ENCODE measurements around the gene CCDC138. TPM values are rescaled to one million over a fixed set of nuclear protein-coding genes. Genes with fewer than 3 reads are reported as not detected.

The CCDC138 gene
- total RNA-seq, 1 donor from 2014 or later = 6.1 TPM

DNA sequence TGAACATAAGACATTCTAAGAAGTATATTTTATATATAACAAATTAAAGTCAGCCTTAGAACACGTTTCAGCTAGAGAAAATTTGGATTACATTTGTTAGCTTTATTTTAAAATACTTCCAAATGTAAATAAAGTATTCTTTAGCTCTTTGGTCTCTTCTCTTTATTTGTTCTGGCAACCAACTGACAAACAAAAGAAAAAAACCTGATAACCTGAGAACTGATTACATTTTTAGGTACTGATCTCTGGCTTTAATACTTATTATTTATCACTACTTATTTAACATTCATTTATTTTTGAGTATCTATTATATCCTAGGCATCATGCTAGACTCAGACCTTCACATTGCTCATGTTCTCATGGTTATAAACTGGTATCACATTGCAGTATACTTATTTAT, 18.5 kb downstream of the CCDC138 start:
- Histone ChIP-seq H3K4me2 (ENCODE audit: low read length) (no peak overlapping the region), H3K9me3 (ENCODE audit: insufficient read depth, low read depth, low read length) (peaks cover 4% of the 10 kb centered on the region), H3K9ac (ENCODE audit: low read length) (no peak overlapping the region), H3K36me3 (ENCODE audit: insufficient read depth, low read length) (peaks cover 11% of the 10 kb centered on the region), H3K27ac (ENCODE audit: low read depth, low read length) (no peak overlapping the region), H2AFZ (ENCODE audit: low read depth, low read length) (no peak overlapping the region), H3K4me1 (ENCODE audit: insufficient read depth, low read length) (no peaks in the 10 kb centered on the region), H3K27me3 (ENCODE audit: insufficient read depth, low read length) (no peaks in the 10 kb centered on the region), H3K79me2 (ENCODE audit: insufficient read depth, low read length) (peaks cover 21% of the 10 kb centered on the region), H4K20me1 (ENCODE audit: insufficient read depth, low read length) (peaks cover 1% of the 10 kb centered on the region), H3K4me3 (ENCODE audit: insufficient read depth, low read depth, low read length) (no peak overlapping the region)
- no peak for TF ChIP-seq EZH2 (IDR thresholded peaks at IDR 0.05; ENCODE audit: insufficient read depth, low read length)
- TF ChIP-seq, protein P1, sequence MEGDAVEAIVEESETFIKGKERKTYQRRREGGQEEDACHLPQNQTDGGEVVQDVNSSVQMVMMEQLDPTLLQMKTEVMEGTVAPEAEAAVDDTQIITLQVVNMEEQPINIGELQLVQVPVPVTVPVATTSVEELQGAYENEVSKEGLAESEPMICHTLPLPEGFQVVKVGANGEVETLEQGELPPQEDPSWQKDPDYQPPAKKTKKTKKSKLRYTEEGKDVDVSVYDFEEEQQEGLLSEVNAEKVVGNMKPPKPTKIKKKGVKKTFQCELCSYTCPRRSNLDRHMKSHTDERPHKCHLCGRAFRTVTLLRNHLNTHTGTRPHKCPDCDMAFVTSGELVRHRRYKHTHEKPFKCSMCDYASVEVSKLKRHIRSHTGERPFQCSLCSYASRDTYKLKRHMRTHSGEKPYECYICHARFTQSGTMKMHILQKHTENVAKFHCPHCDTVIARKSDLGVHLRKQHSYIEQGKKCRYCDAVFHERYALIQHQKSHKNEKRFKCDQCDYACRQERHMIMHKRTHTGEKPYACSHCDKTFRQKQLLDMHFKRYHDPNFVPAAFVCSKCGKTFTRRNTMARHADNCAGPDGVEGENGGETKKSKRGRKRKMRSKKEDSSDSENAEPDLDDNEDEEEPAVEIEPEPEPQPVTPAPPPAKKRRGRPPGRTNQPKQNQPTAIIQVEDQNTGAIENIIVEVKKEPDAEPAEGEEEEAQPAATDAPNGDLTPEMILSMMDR (IDR thresholded peaks at IDR 0.05; ENCODE audit: insufficient read depth, low read depth, low read length) = no peak
- H3K9me3 Mint-ChIP-seq (ENCODE audit: unreplicated experiment) = peaks cover 12% of the 10 kb centered on the region
- no peaks in the 10 kb centered on the region for H3K27me3 Mint-ChIP-seq (ENCODE audit: low read depth, unreplicated experiment)
- DNase-seq (ENCODE audit: low read depth) (no peak), FAIRE-seq (no peak)
- no peak overlapping the region for H3K4me3 Mint-ChIP-seq (ENCODE audit: unreplicated experiment)
- H3K27ac Mint-ChIP-seq (ENCODE audit: unreplicated experiment) = no peak overlapping the region
- H3K36me3 Mint-ChIP-seq (ENCODE audit: low read depth, unreplicated experiment) = peaks cover 18% of the 10 kb centered on the region
- no peaks in the 10 kb centered on the region for H3K4me1 Mint-ChIP-seq (ENCODE audit: low read depth, unreplicated experiment)

DNA sequence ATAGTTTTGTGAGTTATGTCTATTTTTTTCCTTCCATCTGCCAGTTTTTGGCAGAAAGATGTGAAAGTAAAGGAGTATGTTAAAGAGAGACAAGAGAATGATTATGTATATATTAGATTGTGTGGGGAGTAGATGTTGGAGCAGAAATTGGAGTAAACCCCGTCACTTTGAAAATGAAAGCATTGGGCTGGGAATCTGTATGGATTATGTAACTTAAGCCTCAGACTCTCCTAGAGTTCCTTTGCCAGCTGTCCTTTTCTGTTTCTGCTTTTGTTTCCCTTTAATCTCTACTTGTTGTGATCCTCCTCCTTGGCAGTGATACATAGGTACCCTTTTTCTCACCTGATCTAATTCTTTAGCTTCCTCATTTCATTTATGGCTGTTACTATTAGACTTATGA, 19.2 kb downstream of the CCDC138 start:
- Mint-ChIP-seq H3K9me3 (ENCODE audit: unreplicated experiment) (peaks cover 13% of the 10 kb centered on the region), H3K27me3 (ENCODE audit: low read depth, unreplicated experiment) (no peaks in the 10 kb centered on the region), H3K4me1 (ENCODE audit: low read depth, unreplicated experiment) (no peaks in the 10 kb centered on the region), H3K4me3 (ENCODE audit: unreplicated experiment) (no peak overlapping the region), H3K36me3 (ENCODE audit: low read depth, unreplicated experiment) (peaks cover 21% of the 10 kb centered on the region), H3K27ac (ENCODE audit: unreplicated experiment) (no peak overlapping the region)
- no peak overlapping the region for H3K4me3 ChIP-seq (ENCODE audit: insufficient read depth, low read depth, low read length)
- peaks cover 4% of the 10 kb centered on the region for H3K9me3 ChIP-seq (ENCODE audit: insufficient read depth, low read depth, low read length)
- FAIRE-seq = no peak
- TF ChIP-seq, protein P1 (IDR thresholded peaks at IDR 0.05; ENCODE audit: insufficient read depth, low read depth, low read length) = no peak
- TF ChIP-seq EZH2 (IDR thresholded peaks at IDR 0.05; ENCODE audit: insufficient read depth, low read length) = no peak
- H3K27me3 ChIP-seq (ENCODE audit: insufficient read depth, low read length) = no peaks in the 10 kb centered on the region
- H3K4me1 ChIP-seq (ENCODE audit: insufficient read depth, low read length) = no peaks in the 10 kb centered on the region
- H3K27ac ChIP-seq (ENCODE audit: low read depth, low read length) = no peak overlapping the region
- H2AFZ ChIP-seq (ENCODE audit: low read depth, low read length) = no peak overlapping the region
- H3K79me2 ChIP-seq (ENCODE audit: insufficient read depth, low read length) = peaks cover 26% of the 10 kb centered on the region
- no peak overlapping the region for H3K9ac ChIP-seq (ENCODE audit: low read length)
- no peak overlapping the region for H3K4me2 ChIP-seq (ENCODE audit: low read length)
- peaks cover 9% of the 10 kb centered on the region for H4K20me1 ChIP-seq (ENCODE audit: insufficient read depth, low read length)
- peaks cover 10% of the 10 kb centered on the region for H3K36me3 ChIP-seq (ENCODE audit: insufficient read depth, low read length)
- DNase-seq (ENCODE audit: low read depth) = no peak

DNA sequence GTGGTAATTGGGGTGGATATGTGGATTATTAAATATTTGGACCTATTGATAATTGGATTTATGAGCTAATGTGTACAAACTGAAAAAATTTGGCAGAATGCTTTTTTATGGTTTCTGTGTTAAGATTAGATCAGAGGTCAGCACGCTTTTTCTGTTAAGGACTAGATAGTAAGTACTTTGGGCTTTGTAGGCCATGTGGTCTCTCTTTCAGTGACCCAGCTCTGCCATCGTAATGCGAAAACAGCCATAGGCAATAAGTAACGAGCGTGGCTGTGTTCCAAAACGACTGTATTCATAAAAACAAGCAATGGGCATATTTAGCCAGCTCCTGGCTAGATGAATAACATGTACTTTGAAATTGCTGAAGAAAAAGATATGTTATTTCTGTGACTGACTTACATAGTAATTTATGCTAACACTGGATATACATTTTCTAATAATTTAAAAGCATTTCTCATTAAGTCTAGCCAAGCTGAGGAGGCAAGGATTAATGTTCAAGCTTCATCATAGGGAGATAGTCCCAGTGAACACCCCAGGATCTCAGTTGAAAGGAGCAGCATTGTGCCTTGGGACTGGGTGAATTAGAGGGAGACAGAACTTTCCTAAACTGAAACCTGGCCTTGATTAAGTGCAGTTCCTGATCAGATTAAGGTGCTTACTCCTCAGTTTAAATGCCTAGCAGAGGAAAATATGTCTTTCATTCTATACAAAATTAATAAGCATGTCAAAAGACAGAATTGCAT, 20.0 kb downstream of the CCDC138 start:
- Mint-ChIP-seq H3K27me3 (ENCODE audit: low read depth, unreplicated experiment) (no peaks in the 10 kb centered on the region), H3K36me3 (ENCODE audit: low read depth, unreplicated experiment) (peaks cover 21% of the 10 kb centered on the region), H3K27ac (ENCODE audit: unreplicated experiment) (no peak overlapping the region), H3K9me3 (ENCODE audit: unreplicated experiment) (peaks cover 13% of the 10 kb centered on the region), H3K4me3 (ENCODE audit: unreplicated experiment) (no peak overlapping the region), H3K4me1 (ENCODE audit: low read depth, unreplicated experiment) (no peaks in the 10 kb centered on the region)
- Histone ChIP-seq H3K9me3 (ENCODE audit: insufficient read depth, low read depth, low read length) (peaks cover 4% of the 10 kb centered on the region), H4K20me1 (ENCODE audit: insufficient read depth, low read length) (peaks cover 11% of the 10 kb centered on the region), H3K79me2 (ENCODE audit: insufficient read depth, low read length) (peaks cover 29% of the 10 kb centered on the region), H3K4me1 (ENCODE audit: insufficient read depth, low read length) (no peaks in the 10 kb centered on the region), H3K4me2 (ENCODE audit: low read length) (no peak overlapping the region), H3K36me3 (ENCODE audit: insufficient read depth, low read length) (peaks cover 10% of the 10 kb centered on the region), H2AFZ (ENCODE audit: low read depth, low read length) (no peak overlapping the region), H3K27ac (ENCODE audit: low read depth, low read length) (no peak overlapping the region), H3K9ac (ENCODE audit: low read length) (no peak overlapping the region), H3K4me3 (ENCODE audit: insufficient read depth, low read depth, low read length) (no peak overlapping the region), H3K27me3 (ENCODE audit: insufficient read depth, low read length) (no peaks in the 10 kb centered on the region)
- TF ChIP-seq, protein P1 (IDR thresholded peaks at IDR 0.05; ENCODE audit: insufficient read depth, low read depth, low read length) = no peak
- no peak for TF ChIP-seq EZH2 (IDR thresholded peaks at IDR 0.05; ENCODE audit: insufficient read depth, low read length)
- FAIRE-seq (no peak), DNase-seq (ENCODE audit: low read depth) (no peak)

Data from astrocyte (in vitro differentiated cells and primary cell).